Right cardiac atrium (tissue), 5 donors: ENCODE data around the gene TRIM2. TPM values are rescaled to one million over a fixed set of nuclear protein-coding genes. Genes with fewer than 3 reads are reported as not detected.

Experiments used
- ATAC-seq, 2 donors: fragments of 200-7000 bp; cut with Tn5 transposase; one replicate each; pipeline versions ENCODE4 v1.8.0 to v1.9.1; 2020; ENCODE audit warnings: moderate library complexity in 2 of 2, mild to moderate bottlenecking in 1 of 2
- DNase-seq, 3 donors: peaks; one replicate each; pipeline ENCODE4 v3.0.0-alpha.2; 2020
- H3K27ac ChIP-seq: one replicate; pipeline ENCODE4 v1.5.1; 2013; ENCODE audit warnings: mild to moderate bottlenecking, low read length, control low read depth, moderate library complexity
- H3K27me3 ChIP-seq: one replicate; pipeline ENCODE4 v1.6.1; 2013; ENCODE audit not compliant: control insufficient read depth, insufficient read depth
- H3K4me1 ChIP-seq: one replicate; pipeline ENCODE4 v1.6.1; 2013; ENCODE audit warnings: low read length; ENCODE audit not compliant: control insufficient read depth, insufficient read depth
- H3K4me3 ChIP-seq: one replicate; pipeline ENCODE4 v1.5.1; 2013; ENCODE audit warnings: low read length, control low read depth
- H3K9me3 ChIP-seq: one replicate; pipeline ENCODE4 v1.6.1; 2013; ENCODE audit warnings: low read length; ENCODE audit not compliant: control insufficient read depth
- WGBS: extraction: QIAGEN DNeasy Blood & Tissue Kit; methylation state at CpG from one replicate; pipeline ENCODE4 v1.1.7; 2013; 5-methylcytosine and 5-hydroxymethylcytosine counted together
- intact Hi-C, 4 donors: fragments of 100-400 bp; cut with DNase I; formaldehyde crosslinking; loops; one replicate each; pipeline versions ENCODE4 v1.11.0 to v1.14.0; 2022 to 2023
- polyA plus RNA-seq: library from polyadenylated mRNA; stranded (reverse); fragments of 200-250 nt; gene quantifications from one replicate; pipeline ENCODE4 v1.2.3, GENCODE V29; 2013
- total RNA-seq, 4 donors: library from RNA; stranded (reverse); fragmentation: NEBNext Ultra II Directional; extraction: Animal tissue kit (Norgen Biotek cat#: 25700); gene quantifications; one replicate each; pipeline ENCODE4 v1.2.1, GENCODE V29; 2021
- donor health status: healthy with polysubstance abuse.
- donor health status: DM: no; HTN: yes; CAD: no.
- donor health status: DM: no; HTN: no; CAD: no.
- donor health status: DM: no; HTN: yes; CAD: no; lungs with severe emphysema.
- donor health status: DM: yes; HTN: yes; CAD: no.

TRIM2 gene
- total and polyA plus RNA-seq, 5 donors: 7.6 to 45.3 (median 28.4) TPM

DNA sequence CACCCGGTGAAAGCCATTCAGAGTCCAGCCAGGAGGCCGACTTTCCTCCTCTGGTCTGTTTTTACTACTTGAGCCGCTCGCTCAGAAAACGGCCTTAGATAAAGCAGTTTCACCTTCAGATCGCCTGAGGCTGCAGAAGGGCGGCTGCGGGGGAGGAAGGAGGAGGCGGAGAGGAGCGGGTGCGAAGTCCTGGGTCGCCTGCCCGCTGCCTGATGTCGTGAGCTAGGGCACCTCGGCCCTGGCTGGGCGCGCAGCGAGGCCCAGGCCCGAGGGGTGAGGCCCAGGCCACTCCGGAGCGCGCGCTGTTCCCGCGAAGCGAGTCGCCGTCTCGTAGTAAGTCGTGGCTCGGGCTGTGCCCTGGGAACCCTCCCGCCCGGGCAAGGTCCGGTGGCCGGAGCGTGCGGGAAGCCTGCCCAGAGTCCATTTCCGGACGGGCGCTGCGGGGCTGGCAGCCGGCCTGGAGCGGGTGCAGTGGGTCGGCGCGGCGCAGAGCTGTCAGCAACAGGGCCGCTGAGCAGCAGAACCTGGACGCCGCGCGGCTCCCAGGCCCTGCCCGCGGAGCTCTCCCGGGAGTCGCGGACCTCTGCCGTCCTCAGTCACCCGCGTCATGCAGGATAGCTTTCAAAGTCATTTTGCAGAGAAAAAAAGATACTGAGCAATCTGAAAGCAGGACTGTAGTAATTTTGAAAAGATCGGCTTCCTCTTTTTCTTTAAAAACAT is 18.6 kb downstream of the TRIM2 start:
- DNase-seq: peak; percentile 61 to 86 (median 83)
- WGBS: under 1% methylated on average over 61 of the region's 61 CpGs
- Histone ChIP-seq H3K4me1 (peaks cover 4% of the 10 kb centered on the region), H3K27me3 (no peaks in the 10 kb centered on the region), H3K4me3 (peak overlapping the region; percentile 82), H3K9me3 (no peaks in the 10 kb centered on the region), H3K27ac (peak overlapping the region; percentile 97)
- intact Hi-C loops: no loop called here
- peak; percentile 86 to 90 for ATAC-seq

DNA sequence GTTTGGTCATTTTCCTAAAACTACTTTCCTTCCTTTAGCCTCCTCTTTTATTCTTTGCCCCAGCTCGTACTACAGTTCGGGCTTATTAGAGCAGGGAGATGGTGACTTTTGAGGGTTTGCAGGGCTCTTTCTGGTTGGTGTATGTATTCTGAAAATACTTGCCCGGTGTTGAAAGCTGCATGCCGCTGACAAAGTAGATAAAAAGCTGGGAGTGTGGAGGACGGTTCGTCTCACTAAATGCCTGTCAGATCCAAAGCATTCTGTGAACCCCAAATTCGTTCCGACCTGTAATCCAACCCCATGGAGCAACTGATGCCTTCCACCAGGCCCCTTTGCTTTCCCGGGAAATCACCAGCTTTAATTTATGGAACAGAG is 19.2 kb downstream of the TRIM2 start:
- WGBS: 6% methylated on average over 9 of the region's 9 CpGs
- H3K4me3 ChIP-seq: peak overlapping the region; percentile 82
- no peaks in the 10 kb centered on the region for H3K9me3 ChIP-seq
- H3K4me1 ChIP-seq: peaks cover 4% of the 10 kb centered on the region
- intact Hi-C loops: no loop called here
- ATAC-seq (peak; percentile 13 to 25), DNase-seq (no peak)
- no peaks in the 10 kb centered on the region for H3K27me3 ChIP-seq
- peak overlapping the region; percentile 97 for H3K27ac ChIP-seq

DNA sequence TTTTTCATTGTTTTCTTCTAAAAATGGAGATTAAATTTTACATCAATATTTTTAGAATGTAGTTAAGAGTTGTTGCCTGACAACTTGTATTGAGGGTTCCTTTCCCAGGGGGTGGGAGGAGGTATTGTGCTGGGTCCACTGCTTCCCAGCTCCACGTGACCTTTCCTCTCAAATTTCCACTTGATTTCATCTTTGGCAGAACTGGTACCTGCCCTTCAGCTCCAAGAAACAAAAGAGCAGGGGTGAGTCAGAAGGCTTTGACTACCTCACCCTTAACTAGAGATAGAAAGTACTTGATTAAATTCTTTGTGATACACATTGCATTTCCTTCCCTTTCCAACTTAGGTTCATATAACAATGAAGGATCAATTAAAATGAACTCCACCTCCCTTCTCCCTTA is 19.7 kb downstream of the TRIM2 start:
- WGBS: 32% methylated on average over 1 of the region's 1 CpG
- ATAC-seq (peak; percentile 32 to 86), DNase-seq (no peak)
- peak overlapping the region; percentile 97 for H3K27ac ChIP-seq
- H3K4me3 ChIP-seq: peak overlapping the region; percentile 82
- H3K4me1 ChIP-seq: peaks cover 4% of the 10 kb centered on the region
- H3K9me3 ChIP-seq: no peaks in the 10 kb centered on the region
- intact Hi-C loops: no loop called here
- no peaks in the 10 kb centered on the region for H3K27me3 ChIP-seq

DNA sequence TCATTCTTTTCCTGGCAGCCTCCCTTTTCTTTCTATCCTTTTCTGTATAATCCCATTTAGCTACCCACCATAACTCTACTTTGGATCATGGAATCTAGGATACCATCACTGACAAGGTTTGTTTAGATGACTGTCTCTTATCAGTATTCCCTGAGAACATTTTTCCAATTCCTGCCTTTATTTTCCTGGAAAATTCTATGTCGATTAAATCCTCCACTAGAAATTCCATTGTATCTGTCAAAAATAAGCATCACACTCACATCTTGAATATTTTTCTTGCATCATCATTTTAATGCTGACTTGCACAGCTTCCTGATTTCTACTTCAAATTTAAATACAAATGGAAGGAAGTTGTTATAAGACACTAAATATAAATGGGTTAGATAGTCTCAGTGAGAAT is 20.2 kb downstream of the TRIM2 start:
- no peak overlapping the region for H3K4me3 ChIP-seq
- H3K27ac ChIP-seq: peak overlapping the region; percentile 23

DNA sequence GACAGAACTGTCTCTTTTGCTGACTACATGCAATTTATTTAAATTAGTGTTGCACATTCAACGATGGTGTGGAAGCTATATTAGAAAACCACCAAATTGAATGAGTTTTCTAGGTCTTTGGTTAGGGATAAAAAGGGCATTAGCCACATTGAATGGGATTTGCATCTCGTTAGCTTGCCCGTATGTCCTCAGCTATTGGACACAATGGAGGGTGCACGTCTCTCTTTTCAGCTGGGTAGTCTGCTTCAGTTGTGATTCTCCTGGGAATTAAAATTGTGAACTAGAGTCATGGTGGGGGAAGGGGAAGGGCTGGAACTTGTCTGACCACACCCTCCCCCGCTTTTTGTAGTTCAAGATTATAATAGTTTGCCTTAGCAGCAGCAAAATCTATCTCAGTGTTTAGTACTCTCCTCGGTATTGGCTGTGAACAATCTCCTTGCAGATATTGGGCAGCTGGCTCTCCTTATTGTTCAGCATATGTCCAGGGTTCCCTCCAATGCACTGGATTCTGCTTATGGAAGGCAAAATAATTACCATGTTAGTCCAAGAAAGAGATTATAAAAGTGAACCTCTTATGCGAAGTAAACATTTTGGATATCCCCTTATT is 23.3 kb downstream of the TRIM2 start:
- no peak for ATAC-seq
- no peaks in the 10 kb centered on the region for H3K27me3 ChIP-seq
- intact Hi-C loops: no loop called here

More for the DNA sequence above, 20.2 kb downstream of the TRIM2 start:
- Histone ChIP-seq H3K9me3 (no peaks in the 10 kb centered on the region), H3K27me3 (no peaks in the 10 kb centered on the region), H3K4me1 (peaks cover 4% of the 10 kb centered on the region)
- DNase-seq (no peak), ATAC-seq (no peak)
- 70% methylated on average over 1 of the region's 1 CpG for WGBS
- intact Hi-C loops: no loop called here

DNA sequence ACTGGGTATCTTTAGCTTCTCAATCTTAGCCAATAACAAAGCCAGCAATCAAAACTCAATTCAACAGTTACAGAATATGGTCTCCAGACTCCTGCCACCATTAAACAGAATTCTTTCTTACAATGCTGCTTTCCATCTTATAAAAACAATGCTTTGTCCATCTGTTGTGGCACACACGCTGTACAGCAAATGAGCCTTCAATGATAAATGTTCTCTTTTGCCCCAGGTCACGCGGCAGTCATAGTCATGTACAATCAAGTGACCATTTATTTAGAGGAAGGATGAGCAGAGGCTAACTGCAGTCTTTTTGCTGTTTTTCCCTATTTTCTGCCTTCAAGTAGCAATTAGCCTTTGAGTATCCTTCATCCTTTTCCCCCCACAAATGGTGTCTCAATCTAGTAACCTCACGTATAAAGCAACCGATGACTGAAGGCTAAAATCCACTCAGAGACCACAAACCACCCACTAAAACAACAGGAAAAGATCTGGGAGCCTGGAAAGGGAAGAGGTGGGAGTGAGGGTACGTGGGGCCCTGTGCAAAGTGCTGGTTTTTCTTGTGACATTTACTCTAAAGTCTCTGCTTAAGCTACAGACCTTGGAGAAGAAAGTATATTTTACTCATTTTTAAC is 24.4 kb downstream of the TRIM2 start:
- H3K9me3 ChIP-seq: no peaks in the 10 kb centered on the region
- peaks cover 6% of the 10 kb centered on the region for H3K4me1 ChIP-seq
- ATAC-seq: no peak
- intact Hi-C loops: no loop called here
- no peaks in the 10 kb centered on the region for H3K27me3 ChIP-seq
- no peak for DNase-seq
- H3K4me3 ChIP-seq: no peak overlapping the region
- WGBS: 73% methylated on average over 6 of the region's 6 CpGs
- no peak overlapping the region for H3K27ac ChIP-seq

More for the DNA sequence above, 23.3 kb downstream of the TRIM2 start:
- Histone ChIP-seq H3K4me1 (peaks cover 4% of the 10 kb centered on the region), H3K4me3 (no peak overlapping the region), H3K27ac (no peak overlapping the region), H3K9me3 (no peaks in the 10 kb centered on the region)
- no peak for DNase-seq
- 80% methylated on average over 7 of the region's 7 CpGs for WGBS

DNA sequence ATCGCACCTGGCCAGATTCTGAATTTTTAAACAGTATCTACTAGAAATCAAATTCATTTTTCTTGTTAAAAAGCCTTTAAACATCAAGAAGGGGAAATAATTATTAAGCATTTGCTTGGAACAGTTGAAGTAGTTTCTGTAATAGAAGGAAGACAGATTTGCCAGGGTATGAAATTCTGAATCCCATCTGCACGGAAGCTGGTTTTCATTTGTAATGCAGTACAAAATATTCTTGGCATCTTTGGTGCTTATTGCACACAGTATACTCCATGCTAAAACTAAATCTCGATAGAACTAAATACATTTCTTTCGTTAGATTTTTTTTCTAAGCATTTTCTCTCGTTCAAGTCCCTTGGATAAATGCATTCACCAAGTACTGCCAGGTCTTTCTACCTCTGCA is 25.3 kb downstream of the TRIM2 start:
- intact Hi-C loops: no loop called here
- H3K4me3 ChIP-seq: no peak overlapping the region
- ATAC-seq (no peak), DNase-seq (no peak)
- 92% methylated on average over 5 of the region's 5 CpGs for WGBS
- H3K4me1 ChIP-seq: peaks cover 10% of the 10 kb centered on the region
- H3K9me3 ChIP-seq: no peaks in the 10 kb centered on the region
- no peak overlapping the region for H3K27ac ChIP-seq
- no peaks in the 10 kb centered on the region for H3K27me3 ChIP-seq

DNA sequence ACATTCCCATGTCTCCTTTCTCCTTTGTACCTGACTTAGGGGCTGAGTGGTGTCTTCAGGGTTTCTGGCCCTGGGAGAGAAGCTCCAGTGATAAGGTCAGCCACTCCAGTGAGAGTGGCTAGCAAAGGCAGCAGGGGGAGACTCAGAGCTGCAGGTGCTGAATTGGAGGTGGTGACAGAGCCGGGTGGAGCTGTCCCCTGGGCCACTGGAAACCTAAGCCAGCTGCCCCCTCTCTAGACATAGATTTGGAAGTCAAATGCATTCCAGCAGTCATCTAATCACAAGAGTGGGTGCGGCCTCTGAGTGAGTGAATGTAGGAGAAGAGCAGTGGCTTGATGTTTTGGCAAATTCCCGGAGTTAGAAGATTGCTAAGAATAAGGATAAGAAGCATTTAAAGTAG is 28.5 kb downstream of the TRIM2 start:
- Histone ChIP-seq H3K27me3 (no peaks in the 10 kb centered on the region), H3K4me3 (no peak overlapping the region), H3K27ac (no peak overlapping the region), H3K4me1 (peaks cover 6% of the 10 kb centered on the region), H3K9me3 (no peaks in the 10 kb centered on the region)
- peak; percentile 37 to 79 (median 76) for DNase-seq
- peak; percentile 78 to 90 for ATAC-seq
- intact Hi-C loops: no loop called here
- WGBS: 35% methylated on average over 3 of the region's 3 CpGs

DNA sequence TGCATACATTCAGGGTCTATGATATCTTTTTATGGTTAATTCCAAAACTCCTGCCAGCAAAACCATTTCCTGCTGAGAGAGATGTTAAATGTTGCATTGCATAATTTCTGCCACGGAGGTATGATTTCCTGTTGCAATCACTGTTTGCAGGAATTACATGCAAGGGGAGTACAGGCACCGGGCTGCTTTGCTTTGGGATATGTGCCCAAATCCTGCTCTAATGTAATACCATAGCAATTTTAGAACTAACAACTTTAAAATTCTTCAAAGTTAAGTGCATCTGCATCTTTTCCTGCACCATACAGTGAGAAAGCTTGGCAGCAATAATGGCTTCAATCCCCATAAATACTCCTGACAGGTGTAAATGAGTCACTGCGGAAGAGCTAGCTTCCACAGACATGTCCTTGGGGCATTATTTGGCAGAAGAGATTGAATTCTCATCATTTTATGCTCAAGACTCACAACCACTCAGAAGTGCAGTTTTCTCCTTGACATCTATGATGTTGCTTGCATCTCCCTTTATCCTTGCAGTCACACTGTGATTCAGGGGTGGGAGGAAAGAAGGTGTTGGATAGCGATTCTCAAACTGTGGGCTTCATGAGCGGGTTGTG is 29.6 kb downstream of the TRIM2 start:
- Histone ChIP-seq H3K4me1 (peaks cover 6% of the 10 kb centered on the region), H3K27me3 (no peaks in the 10 kb centered on the region), H3K9me3 (no peaks in the 10 kb centered on the region), H3K27ac (no peak overlapping the region), H3K4me3 (no peak overlapping the region)
- peak; percentile 18 to 26 for ATAC-seq
- no peak for DNase-seq
- 35% methylated on average over 5 of the region's 5 CpGs for WGBS
- intact Hi-C loops: no loop called here

DNA sequence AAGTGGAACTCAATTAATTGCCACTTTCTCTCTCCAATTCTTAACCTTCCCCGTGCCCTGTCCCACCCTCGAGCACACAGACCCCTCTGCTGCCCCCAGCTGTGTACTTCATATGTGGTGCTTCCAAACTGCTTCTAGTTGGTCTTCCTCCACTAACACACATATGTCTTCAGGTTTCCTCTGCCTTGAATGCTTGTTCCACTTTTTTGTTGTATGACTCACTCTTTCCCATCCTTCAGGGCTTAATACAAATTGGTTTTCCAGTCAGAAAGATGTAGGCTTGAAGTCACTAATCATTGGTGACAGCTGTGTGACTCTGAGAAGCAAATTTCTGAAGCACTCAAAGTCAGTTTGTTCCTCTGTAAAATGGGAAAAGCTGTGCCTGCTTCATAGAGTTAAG is 30.6 kb downstream of the TRIM2 start:
- H3K4me3 ChIP-seq: no peak overlapping the region
- DNase-seq (no peak), ATAC-seq (no peak)
- 91% methylated on average over 2 of the region's 2 CpGs for WGBS
- no peak overlapping the region for H3K27ac ChIP-seq
- peaks cover 6% of the 10 kb centered on the region for H3K4me1 ChIP-seq
- intact Hi-C loops: no loop called here
- no peaks in the 10 kb centered on the region for H3K27me3 ChIP-seq
- no peaks in the 10 kb centered on the region for H3K9me3 ChIP-seq
